Measurements from ENCODE around the gene CCR6.
"Not testable (repeated sequence)": the region's sequence is repeated elsewhere in the genome, so short reads cannot be mapped to it uniquely, and the experiment has no call there.

The CCR6 gene

DNA sequence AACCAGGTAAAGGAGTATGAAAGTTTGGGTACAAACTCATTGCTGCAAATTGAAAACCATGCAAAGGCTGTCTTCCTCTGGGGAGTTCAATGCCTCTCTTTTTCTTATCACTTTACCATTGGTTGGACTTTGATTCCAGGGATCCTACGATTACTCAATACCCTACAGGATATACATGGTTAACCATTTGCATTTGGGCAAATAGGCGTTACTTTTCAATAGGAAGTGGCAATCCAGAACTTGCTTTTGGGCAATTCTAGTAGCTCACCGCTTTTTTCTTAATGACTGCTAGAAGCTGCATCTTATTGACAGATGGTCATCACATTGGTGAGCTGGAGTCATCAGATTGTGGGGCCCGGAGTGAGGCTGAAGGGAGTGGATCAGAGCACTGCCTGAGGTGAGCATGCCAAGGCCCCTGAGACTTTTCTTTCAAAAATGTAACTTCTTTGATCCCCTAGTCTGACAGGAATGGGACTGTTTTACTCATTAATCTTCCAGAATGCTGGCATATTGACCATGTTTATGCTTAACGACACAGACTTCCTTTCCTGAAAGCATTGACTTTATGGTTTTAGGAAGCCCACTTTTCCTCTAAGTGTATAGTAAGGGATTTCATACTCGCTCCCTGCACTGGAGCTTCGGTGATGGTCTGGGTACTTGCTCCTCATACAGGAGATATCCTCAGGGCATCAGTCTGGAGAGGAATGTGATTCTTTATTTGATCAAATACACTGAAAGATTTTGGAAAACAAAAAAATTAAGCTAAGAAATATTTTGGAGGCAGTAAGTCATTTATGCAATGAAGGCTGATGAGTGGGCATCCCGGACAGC, at the start of gene CCR6:
CCR6 (plus strand) TSS at position 270 of the 831 bp plus-strand sequence. CDS start 13,039 bp downstream, outside the sequence.
- DNase-seq (ENCODE audit: low spot score), result no peak

DNA sequence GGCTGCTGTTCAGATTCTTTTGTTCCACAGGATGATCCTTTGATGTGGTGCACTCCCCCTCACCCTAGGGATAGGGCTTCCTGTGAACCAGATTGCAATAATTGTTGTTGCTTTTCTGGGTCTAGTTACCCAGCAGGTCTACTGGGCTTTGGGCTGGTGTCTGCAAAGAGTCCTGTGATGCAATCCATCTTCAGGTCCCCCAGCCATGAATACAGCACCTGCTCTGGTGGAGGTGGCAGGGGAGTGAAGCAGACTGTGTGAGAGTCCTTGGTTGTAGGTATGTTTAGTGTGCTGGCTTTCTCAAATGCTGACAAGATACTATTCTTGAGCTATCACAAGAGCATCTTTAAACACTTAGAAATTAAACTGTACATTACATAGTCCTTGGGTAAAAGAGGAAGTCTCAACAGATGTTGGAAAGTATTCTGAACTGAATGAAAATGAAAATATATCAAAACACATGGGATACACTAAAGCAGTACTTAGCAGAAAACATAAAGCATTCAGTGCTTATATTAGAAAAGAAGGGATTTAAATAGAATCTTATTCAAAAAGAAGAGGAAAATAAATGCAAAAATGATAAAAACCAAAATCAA, 49.1 kb upstream of the CCR6 start:
- DNase-seq (ENCODE audit: low spot score), result no peak

DNA sequence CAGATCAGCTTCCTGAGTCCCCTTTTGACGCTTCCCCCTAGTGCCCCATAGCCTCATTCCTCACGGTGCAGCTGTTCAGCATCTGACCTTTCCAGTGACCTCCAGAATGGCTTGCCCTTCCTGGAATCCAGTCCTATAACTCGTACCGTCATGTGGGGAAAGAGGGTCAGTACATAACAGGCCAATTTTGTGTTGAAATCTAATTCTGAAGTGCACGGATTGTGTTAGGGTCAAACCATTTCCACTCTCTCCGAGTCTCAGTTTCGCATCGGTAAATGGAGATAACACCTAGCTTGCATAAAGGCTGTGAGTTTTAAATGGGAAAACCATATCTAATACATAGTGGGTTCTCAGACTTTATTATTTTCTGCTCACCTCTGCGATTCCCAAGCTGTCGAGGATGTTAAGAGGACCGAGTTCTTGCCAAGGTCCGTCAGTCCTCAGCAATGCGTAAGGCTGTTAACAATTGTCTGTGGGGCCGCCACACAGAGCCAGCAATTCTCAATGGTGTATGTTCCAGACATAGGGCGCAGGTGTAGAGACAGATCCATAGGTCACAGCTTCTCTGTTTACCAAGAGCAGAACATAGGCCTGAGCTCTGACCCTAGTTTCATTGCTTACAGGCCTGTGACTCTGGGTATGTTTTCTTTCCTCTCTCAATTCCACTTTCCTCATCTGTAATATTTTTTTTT, 45.5 kb upstream of the CCR6 start:
- no peak for DNase-seq (ENCODE audit: low spot score)

DNA sequence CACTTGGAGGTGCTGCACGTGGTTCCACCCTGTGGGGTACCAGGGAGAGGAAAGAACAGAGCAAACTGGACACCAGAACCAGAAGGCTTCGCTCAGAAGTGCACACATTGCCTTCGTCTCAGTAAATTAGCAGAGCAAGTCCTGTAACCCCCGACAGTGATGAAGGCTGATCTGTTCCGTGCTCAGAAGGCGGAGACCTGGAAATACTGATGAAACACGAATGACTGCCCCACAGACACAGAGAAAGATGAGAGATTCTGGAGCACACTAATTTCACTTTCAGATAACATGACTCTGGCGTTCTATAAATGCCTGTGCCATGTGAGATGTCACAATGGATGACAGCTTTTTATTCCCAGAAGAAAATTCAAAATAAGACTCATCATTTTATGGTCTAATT, 44.2 kb upstream of the CCR6 start:
- DNase-seq (ENCODE audit: low spot score), result no peak

DNA sequence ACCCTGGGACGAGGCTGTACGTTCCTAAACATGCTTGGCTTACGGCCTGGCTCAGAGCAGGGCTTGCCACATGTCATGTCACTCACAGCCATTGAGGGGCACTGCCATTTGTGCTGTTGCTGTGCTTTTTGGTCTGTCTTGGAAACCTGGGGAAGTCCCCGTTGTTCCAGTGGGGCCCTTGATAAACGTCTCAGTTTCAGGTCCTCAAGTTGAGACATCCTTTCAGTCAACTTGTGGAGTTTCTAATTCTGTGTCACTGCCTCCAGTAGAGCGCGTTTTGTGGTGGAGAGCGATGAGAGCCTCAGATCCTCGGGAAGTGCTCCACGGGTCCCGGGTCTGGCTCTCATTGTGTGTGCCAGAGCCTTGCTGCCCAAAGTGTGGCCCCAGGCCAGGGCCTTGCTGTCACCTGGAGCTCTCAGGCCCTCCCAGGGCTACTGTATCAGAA, 43.0 kb upstream of the CCR6 start:
- DNase-seq (ENCODE audit: low spot score), result no peak

DNA sequence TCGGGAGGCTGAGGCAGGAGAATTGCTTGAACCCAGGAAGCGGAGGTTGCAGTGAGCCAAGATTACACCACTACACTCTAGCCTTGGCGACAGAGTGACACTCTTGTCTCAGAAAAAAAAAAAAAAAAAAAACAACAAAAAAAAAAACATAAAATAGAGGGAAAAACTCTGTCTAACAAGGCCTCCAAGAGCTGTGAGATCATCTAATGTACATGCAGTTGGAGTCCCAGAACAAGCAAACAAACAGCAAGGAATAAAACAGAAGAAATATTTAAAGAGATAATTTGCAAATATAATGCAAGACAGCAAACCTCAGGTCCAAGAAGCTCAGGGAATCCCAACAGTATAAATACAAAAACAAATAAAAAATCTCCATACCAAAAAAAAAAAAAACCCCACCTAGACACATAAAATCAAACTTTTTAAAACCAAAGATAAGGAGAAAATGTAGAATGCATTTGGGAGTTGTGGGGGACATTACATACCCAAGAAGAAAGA, 35.0 kb upstream of the CCR6 start:
- DNase-seq (ENCODE audit: low spot score), result no peak

DNA sequence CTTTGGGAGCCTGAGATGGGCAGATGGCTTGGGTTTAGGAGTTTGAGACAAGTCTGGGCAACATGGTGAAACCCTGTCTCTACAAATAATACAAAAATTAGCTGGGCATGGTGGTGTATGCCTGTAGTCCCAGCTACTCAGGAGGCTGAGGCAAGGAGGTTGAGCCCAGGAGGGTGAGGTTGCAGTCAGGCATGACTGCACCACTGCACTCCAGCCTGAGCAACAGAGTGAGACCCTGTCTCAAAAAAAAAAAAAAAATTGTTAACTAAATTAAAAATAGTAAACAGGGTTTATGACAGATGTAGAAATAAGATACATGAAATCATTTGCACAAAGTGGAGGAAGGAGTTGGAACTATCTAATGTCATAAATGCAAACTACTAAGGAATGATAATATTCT, 34.2 kb upstream of the CCR6 start:
- DNase-seq (ENCODE audit: low spot score), result not testable (repeated sequence)

DNA sequence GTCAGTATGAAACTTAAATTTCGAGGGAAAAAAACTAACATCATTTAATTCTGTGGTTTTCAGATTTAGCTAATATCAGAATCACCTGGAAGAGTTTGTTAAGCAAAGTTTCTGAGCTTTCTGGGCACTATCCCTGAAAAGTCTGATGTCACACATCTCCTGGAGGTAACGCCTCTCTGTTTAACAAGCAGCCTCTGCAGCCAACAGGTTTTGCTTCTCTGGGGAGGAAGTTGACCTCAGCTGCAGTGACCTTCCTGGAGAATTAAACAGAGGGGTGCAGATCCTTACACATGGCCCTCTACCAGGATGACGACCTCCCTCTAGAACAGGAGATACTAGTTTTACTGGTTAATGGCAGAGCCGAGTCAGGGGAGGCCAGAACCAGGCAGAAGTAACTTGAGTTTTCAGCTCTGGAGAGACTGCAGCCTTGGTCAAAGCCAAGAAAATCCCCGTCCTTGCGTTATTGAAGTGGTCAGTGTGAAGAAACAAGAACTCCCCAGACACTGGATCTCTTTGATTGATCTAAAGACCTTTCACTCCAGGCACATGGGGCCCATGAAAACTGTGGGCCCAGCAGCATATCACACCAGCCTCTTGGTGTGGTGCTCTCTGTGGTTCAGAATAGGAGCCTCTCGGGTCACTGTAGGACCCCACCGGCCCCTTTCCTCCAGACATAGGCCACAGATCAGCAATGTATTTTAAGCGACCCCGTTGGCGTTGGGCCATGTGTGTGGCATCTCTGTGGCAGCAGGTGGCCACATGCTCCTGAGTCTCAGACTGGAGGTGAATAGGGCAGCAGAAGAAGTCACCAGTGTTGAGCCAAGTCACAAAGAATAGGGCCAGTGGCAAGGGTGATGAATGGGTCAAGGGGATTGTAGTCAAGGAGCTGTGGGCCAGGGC, 33.4 kb upstream of the CCR6 start:
- DNase-seq (ENCODE audit: low spot score), result no peak

DNA sequence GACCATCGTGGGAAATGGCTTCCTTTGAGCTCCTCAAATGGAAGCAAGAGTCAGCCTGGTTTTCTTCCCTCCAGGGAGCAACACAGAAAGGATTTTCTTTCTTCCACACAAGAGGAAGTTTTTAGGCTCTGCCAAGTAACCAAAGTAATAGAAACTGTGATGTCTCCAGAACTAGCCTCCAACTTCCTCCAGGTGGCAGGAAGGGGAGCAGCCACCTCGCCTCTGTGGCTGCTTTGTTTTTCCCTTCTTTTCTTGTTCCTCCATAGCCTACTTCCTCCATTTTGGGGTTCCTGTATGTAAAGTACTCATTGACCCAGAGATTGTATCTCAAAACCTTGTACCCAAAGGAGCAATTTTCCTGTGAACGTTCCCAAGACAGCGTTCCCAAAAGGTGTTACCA, 32.7 kb upstream of the CCR6 start:
- DNase-seq (ENCODE audit: low spot score), result no peak

DNA sequence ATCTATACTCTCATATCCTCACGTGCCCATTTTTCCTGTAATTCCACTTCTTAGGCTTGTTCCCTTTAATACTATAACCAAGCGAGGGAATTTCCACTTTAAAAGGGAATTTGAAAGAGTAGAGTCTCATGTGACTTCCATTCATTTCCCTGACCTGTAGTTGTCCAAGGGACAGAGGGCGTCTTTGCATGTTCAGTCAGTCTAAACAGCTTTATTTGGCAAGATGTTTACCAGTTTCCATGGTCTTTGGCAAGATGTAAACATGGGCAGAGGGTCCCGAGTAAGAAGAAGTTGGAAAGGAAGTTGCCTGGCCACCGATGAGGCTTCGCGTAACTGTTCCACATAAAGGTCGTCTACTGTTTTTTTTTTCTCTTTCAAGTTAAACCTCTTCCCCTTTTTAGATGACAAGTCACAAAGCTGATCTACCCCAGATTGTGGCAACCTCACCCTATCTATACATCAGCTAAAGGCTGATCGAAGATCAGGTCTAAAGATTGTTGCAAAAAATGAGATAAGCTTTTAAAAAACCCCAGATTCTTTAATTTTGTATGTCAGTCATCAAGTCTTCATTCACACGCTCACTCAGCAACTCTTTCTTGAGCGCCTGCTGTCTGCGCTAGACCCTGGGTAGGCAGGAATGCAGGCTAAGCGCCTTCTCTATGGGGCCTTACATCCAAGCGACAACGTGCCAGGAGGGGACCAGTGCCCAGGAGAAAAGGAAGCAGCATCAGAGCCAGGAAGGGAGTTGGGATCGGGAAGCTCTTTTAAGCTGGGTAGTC, 31.7 kb upstream of the CCR6 start:
- no peak for DNase-seq (ENCODE audit: low spot score)

DNA sequence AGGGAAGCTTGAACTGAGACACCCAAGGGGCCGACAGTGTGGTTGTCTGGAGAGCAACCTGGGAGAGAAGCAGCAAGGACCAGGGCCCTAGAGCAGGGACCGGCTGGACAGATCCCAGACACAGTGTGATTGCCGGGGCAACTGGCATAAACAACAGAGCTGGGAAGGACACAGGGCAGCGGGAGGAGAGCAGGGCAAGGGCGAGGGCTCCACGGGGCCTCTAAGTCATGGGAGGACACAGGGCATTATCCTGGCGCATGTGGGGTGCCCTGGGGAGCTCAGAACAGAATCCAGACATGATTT, 31.1 kb upstream of the CCR6 start:
- no peak for DNase-seq (ENCODE audit: low spot score)

DNA sequence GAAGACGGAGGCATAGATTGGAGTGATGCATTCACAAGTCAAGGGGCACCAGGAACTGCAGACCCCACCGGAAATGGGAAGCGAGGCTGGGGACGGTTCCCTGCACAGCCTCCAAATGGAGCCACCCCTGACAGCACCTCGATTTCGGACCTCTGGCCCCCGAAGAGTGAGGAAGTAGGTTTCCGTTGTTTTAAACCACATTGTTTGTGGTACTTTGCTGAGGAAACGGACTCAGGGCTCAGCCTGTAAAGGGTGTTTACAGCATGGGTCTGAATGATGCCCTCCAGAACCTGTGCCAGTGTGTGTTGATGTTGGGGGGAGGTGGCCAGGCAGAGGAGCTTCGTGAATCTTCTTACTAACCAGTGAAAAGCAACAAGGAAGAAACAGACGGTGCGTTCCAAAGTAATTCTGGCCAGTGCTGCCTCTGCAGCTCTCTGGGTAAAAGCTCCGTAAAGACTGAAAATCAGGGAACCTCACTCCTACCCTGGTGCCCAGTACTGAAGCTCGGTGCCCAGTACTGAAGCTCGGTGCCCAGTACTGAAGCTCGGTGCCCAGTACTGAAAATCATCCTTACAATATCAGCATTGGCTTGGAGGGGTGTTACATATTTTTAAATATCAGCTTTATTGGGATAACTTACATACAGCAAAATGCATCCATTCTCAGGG, 30.1 kb upstream of the CCR6 start:
- no peak for DNase-seq (ENCODE audit: low spot score)

DNA sequence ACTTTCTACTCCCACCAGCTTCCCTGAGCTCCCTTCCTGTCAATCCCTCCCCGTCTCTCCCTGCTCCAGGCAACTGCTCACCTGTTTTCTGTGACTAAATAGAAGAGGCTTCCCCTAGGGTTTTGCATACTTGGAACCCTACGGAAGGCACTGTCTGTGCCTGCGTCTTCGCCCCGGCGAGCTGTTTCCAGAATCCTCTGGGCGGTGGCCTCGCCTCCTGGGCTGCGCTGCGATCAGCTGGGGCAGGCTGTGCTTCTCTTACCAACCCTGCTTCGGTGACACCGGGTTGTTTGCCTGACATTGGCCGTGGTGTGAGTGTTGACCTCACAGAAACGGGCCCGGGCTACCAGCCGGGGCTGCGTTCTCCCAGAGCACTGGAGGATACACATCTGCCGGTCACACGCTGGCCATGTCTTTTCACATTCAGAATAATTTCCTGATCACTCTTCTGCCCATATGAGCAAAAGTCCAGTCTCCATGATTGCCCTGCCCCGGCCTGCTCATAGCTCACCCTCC, 29.4 kb upstream of the CCR6 start:
- DNase-seq (ENCODE audit: low spot score), result no peak

DNA sequence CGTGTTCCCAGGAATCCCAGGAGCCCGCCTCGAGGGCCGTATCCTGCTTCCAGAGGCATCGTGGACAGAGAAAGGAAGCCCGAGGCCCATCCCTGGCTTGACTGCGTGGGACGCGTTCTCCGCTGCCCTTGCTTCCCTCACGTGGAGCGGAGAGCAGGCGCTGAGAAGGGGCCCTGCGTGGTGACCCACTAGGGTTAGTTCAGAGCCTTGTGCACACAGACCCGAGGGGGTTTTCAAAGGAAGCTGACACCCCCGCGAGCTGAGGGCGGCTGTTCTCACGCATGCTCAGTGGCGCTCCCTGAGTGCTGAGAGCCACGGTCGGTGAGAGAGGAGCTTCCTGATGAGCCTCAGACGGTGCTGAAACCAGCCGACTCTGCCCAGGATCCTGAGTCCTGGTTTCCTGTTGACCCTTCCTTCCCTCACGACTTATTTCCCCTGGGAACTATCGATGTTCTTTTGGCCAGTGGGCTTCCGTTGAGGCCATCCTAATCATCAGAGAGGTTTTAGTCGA, 28.9 kb upstream of the CCR6 start:
- DNase-seq (ENCODE audit: low spot score), result no peak

DNA sequence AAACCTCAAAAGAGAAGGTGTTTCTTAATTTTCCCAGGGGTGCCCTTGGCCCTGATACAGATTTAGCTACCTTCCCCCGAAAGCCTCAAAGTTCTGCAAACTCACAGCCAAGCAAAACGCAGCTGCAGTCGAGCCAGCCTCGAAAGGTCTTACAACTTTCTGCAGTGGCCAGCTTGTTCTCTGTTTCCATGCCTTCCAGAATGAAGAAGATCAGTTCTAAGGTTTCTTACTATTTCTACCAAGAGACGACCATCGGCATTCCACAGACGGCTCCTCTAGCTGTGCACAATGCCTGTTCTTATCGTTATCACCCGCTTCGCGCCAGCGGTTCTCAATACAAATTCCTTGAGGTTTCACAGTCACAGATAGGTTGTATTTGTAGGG, 28.5 kb upstream of the CCR6 start:
- no peak for DNase-seq (ENCODE audit: low spot score)

DNA sequence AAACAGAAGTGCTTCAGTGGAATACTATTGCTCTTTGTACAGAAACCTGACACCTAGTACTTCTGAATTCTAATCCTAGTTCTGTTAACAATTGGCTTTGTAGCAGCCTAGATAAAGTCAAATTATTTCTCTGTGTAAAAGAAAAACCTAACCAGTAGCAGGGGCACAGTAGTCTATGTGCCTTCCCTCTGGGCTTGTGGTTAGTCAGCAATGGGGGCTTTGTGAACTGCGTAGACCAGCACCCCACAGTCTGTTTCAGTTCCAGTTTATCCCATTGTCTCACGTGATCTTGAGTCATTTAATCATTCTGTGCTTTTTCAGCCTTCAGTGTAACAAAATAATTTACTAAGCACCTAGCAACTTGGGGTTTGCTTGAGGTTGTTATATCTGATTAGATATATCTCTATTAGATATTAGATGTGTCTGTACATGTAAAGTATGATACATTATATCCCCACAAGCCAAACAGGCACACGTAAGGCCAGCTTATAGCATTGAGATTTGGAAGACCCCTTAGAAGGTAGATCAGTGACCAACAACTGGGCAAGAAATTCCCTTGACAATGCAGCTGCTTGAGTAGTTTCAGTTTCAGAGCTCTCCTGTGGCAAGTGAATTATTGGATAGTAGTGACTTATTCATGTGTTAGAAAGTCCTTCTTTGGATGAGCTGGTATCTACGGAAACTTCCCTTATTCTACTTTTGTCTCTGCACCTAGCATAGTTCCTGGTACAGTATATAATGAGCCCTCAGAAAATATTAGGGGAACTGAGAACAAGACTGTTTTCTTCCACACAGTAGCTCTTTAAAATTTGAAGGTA, 27.9 kb upstream of the CCR6 start:
- no peak for DNase-seq (ENCODE audit: low spot score)

DNA sequence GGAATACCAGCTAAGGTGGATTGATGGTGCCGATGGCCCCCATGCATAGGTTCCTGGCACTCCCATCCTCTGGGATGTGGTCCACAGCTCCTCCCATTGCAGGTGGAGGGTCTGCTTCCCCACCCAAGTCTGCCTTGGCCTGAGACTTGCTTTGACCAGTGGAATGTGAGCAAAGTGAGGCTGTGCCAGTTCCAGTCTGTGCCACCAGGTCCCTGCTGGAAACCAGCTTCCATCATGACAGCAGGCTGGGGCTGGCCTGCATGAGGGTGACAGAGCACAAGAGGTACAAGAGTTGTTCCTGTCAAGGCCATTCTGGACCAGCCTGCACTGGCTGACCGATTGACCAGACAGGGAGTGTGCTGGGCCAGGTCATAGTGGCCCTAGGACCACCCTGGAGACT, 27.0 kb upstream of the CCR6 start:
- DNase-seq (ENCODE audit: low spot score), result no peak

DNA sequence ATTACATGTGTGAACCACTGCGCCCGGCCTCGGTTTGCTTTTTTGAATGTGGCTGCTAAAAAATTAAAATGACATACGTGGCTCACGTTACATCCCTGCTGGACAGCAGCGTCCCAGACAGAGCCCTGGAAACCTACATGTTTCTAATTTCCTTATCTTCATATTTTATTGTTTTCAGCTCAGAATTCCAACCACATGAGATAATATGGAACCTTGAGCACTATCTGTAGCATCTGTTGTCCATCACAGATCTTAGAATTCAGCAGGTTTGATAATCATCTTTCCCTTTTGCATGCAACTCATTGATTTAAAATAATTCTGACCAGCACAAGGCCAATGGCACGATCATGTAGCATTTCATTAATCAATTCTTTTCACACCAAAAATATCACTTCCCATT, 25.9 kb upstream of the CCR6 start:
- DNase-seq (ENCODE audit: low spot score), result no peak

DNA sequence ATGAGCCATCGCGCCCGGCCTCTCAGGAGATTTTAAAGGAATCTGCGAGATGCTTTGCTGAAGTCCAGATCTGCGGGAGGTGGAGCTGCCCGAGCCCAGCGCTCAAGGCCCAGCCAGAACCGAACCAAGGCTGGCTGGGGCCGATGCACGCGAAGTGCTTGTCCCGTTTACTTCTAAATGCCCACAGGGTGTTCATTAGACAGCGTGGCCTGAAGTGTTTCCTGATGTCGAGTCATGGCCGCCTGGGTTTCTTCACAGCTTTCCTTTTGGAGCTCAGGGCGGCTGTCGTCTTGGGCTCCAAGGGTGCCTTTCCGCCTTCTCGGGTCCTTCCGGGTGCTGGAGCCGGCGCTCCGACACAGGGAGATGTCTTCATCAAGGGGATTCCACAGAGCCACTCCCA, 25.1 kb upstream of the CCR6 start:
- DNase-seq (ENCODE audit: low spot score), result no peak

DNA sequence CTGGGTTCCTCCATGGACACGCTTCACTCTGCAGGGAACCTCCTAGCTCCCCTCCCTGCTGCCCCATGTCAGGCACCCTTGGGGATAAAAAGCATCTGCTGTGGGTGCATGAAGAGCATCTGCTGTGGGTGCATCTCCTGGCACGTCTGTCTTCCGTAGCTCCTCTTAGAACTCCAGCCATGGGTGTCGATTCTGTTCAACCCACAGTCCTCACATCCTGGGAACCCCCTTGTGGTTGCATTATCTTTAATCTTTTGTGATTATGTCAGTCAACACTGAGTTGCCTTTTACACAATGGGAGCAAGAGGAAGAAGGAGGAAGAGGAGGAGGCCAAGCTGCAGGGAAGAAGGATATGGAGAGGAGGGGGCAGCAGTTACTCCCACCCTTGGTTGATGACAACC, 24.1 kb upstream of the CCR6 start:
- DNase-seq (ENCODE audit: low spot score), result no peak
